ENCODE measurements around the gene PKP3. TPM values are rescaled to one million over a fixed set of nuclear protein-coding genes. Genes with fewer than 3 reads are reported as not detected.
A peak's percentile ranks its signal among the peaks of the same experiment; 100 is the strongest.
"Not testable (repeated sequence)": the region's sequence is repeated elsewhere in the genome, so short reads cannot be mapped to it uniquely, and the experiment has no call there.

PKP3 gene
- total RNA-seq, 4 donors from 2014 or later, result 4.6 to 16.2 (median 13.5) TPM

- Histone ChIP-seq H3K9me3 (no peaks in the 10 kb centered on the region), H3K27me3 (peaks cover 0 to 19% of the 10 kb centered on the region in 2 donors), H3K27ac (no peak overlapping the region), H3K4me3 (no peak overlapping the region), H3K4me1 (peaks cover 0 to 23% (median 4%) of the 10 kb centered on the region in 4 donors), H3K36me3 (no peaks in the 10 kb centered on the region)
- WGBS, 2 donors, result 41 to 84% methylated on average over 29 to 34 of the region's 50 CpGs
- TF ChIP-seq CTCF (IDR thresholded peaks at IDR 0.05) (no peak), EP300 (IDR thresholded peaks at IDR 0.05) (no peak), POLR2A (IDR thresholded peaks at IDR 0.05) (no peak)
- DNase-seq (ENCODE audit: low spot score in 2 of 2), result no peak
Measured at GRCh38 chr11:400241-400689, 6.3 kb downstream of the PKP3 start.

GRCh38 chr11:401196-401595 lies 7.2 kb downstream of the PKP3 start:
- not testable (repeated sequence) for H3K27ac ChIP-seq; H3K36me3 ChIP-seq; H3K4me3 ChIP-seq; DNase-seq (ENCODE audit: low spot score in 2 of 2); H3K9me3 ChIP-seq
- peaks cover 0 to 14% of the 10 kb centered on the region in 2 donors for H3K27me3 ChIP-seq
- H3K4me1 ChIP-seq, result peaks cover 0 to 32% (median 10%) of the 10 kb centered on the region in 4 donors
- no CpG with 5 or more reads among the region's 52 CpGs for WGBS, 2 donors

- Histone ChIP-seq H3K4me1 (peaks cover 0 to 33% (median 13%) of the 10 kb centered on the region in 4 donors), H3K4me3 (no peak overlapping the region), H3K36me3 (no peaks in the 10 kb centered on the region), H3K27me3 (peaks cover 0 to 10% of the 10 kb centered on the region in 2 donors), H3K27ac (no peak overlapping the region), H3K9me3 (no peaks in the 10 kb centered on the region)
- WGBS, 2 donors, result 85 to 94% methylated on average over 17 to 33 of the region's 55 CpGs
- no peak for DNase-seq (ENCODE audit: low spot score in 2 of 2)
- TF ChIP-seq CTCF (IDR thresholded peaks at IDR 0.05) (no peak), POLR2A (IDR thresholded peaks at IDR 0.05) (no peak), EP300 (IDR thresholded peaks at IDR 0.05) (no peak)
Measured at GRCh38 chr11:403021-403760, 9.2 kb downstream of the PKP3 start.

GRCh38 chr11:403761-404431 lies 9.9 kb downstream of the PKP3 start:
- H3K36me3 ChIP-seq, result no peaks in the 10 kb centered on the region
- TF ChIP-seq CTCF (IDR thresholded peaks at IDR 0.05) (no peak), EP300 (IDR thresholded peaks at IDR 0.05) (no peak), POLR2A (IDR thresholded peaks at IDR 0.05) (no peak)
- H3K27ac ChIP-seq, result no peak overlapping the region
- WGBS, 2 donors, result 92% methylated on average over 14 to 23 of the region's 27 CpGs
- no peak overlapping the region for H3K4me3 ChIP-seq
- H3K4me1 ChIP-seq, result peaks cover 0 to 33% (median 13%) of the 10 kb centered on the region in 4 donors
- DNase-seq (ENCODE audit: low spot score in 2 of 2), result no peak
- peaks cover 0 to 10% of the 10 kb centered on the region in 2 donors for H3K27me3 ChIP-seq
- no peaks in the 10 kb centered on the region for H3K9me3 ChIP-seq

- Histone ChIP-seq H3K9me3 (no peaks in the 10 kb centered on the region), H3K36me3 (no peaks in the 10 kb centered on the region), H3K4me1 (peaks cover 0 to 33% (median 13%) of the 10 kb centered on the region in 4 donors), H3K27me3 (peaks cover 0 to 7% of the 10 kb centered on the region in 2 donors), H3K27ac (peak overlapping the region in 1 of 4 donors; percentile 91), H3K4me3 (no peak overlapping the region)
- TF ChIP-seq POLR2A (IDR thresholded peaks at IDR 0.05) (no peak), CTCF (IDR thresholded peaks at IDR 0.05) (no peak), EP300 (IDR thresholded peaks at IDR 0.05) (no peak)
- DNase-seq (ENCODE audit: low spot score in 2 of 2), result no peak
- 89% methylated on average over 8 to 14 of the region's 14 CpGs for WGBS, 2 donors
Measured at GRCh38 chr11:404551-405264, 10.7 kb downstream of the PKP3 start.
